AG09319 (cell line): Measurements from ENCODE around the gene SPAG9.
A peak's percentile ranks its signal among the peaks of the same experiment; 100 is the strongest.

Source experiments
- DNase-seq: peaks from one replicate; pipeline ENCODE4 v3.0.0-alpha.2; 2010; ENCODE audit warnings: low read depth; ENCODE audit errors: extremely low read depth
- CTCF ChIP-seq: IDR thresholded peaks from 2 replicates; pipeline ENCODE4 v1.5.1; 2011; ENCODE audit warnings: low read depth, mild to moderate bottlenecking, inconsistent platforms, low read length, moderate library complexity

Gene SPAG9

GRCh38 chr17:51057534-51057933, 63.1 kb downstream of the SPAG9 start:
- DNase-seq: no peak
- TF ChIP-seq CTCF: no peak

- TF ChIP-seq CTCF: peak; percentile 69
- DNase-seq: peak; percentile 52
Measured at GRCh38 chr17:51056813-51057510, 63.7 kb downstream of the SPAG9 start.

GRCh38 chr17:51054748-51055147, 65.9 kb downstream of the SPAG9 start:
- no peak for DNase-seq
- no peak for TF ChIP-seq CTCF

DNA sequence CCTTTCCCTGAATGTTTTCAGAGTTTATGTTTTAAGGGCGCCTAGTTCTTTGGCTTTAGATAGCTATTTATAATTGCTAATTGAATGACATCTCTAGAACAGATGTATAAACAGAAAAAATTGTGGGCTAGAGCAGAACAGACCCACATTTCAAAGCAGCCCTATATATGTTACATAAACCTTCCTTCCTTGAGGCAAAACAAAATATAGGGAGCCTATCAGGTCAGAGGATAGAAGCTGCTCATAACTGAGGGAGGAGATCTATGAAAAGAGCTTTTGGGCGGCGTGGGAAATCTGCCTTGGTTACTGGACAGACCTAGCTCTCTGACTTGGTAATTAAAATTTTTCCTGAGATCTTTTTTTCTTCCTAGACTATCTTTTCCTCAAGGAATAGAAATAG, 68.4 kb downstream of the SPAG9 start:
- DNase-seq: no peak
- no peak for TF ChIP-seq CTCF

GRCh38 chr17:51050291-51051033, 70.2 kb downstream of the SPAG9 start:
- TF ChIP-seq CTCF: no peak
- DNase-seq: no peak

- DNase-seq: peak; percentile 32
- no peak for TF ChIP-seq CTCF
Measured at GRCh38 chr17:51046514-51047384, 73.9 kb downstream of the SPAG9 start.
